ENCODE measurements around the gene DENND1A.

The DENND1A gene

DNA sequence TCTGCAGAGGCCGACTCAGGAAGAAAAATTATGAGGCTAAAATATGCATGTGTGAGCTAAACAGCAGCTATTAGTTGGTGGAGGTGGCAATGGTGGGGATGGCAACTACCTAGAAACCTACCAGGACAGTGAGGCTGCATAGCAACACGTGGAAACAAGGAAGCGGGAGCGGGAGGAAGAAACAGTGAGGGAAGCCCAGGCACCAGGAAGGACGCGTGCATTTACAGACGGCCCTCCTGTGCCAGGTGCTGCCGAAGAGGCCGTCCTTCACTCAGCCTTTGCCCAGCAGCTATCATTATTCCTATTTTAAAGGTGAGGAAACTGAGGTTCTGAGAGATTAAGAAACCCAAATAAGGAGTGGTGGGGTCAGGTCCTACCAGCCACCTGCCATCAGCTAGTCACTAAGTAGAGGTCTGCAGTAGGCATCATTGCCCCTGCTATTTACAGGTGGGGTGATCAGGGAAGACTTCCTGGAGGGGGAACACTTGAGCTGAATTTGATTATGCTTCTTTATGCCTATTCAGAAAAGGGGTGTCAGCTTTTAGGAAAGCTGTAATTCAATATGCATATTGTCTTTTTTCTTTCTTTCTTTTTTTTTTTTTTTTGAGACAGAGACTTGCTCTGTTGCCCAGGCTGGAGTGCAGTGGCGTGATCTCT is 448.6 kb downstream of the DENND1A start:
- no peaks in the 10 kb centered on the region for H3K9me3 Mint-ChIP-seq
- no peak for DNase-seq
- TF ChIP-seq, protein P1, sequence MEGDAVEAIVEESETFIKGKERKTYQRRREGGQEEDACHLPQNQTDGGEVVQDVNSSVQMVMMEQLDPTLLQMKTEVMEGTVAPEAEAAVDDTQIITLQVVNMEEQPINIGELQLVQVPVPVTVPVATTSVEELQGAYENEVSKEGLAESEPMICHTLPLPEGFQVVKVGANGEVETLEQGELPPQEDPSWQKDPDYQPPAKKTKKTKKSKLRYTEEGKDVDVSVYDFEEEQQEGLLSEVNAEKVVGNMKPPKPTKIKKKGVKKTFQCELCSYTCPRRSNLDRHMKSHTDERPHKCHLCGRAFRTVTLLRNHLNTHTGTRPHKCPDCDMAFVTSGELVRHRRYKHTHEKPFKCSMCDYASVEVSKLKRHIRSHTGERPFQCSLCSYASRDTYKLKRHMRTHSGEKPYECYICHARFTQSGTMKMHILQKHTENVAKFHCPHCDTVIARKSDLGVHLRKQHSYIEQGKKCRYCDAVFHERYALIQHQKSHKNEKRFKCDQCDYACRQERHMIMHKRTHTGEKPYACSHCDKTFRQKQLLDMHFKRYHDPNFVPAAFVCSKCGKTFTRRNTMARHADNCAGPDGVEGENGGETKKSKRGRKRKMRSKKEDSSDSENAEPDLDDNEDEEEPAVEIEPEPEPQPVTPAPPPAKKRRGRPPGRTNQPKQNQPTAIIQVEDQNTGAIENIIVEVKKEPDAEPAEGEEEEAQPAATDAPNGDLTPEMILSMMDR (IDR thresholded peaks at IDR 0.05), result no peak

DNA sequence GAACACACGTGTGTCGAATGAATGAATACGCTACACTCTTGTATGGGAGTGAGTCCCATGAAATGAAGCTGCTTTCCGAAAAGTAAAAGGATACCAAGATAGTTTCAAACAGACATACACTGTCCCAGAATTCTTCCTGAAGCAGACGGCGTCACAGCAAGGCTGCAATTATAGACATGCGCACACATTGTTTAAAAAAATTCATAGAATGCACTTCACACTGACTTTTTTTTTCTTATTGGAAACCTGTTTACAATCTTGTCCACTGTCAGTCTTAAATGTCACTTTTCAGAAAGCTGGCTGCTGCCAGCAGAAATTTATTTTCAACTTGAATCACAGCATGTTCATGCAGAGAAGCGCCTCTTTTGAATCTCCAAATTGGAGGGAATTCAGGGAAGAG is 449.1 kb downstream of the DENND1A start:
- H3K27ac Mint-ChIP-seq, result no peak overlapping the region

More for the DNA sequence above, 448.6 kb downstream of the DENND1A start:
- H3K36me3 Mint-ChIP-seq (ENCODE audit: low read depth), result no peaks in the 10 kb centered on the region
- H3K4me3 Mint-ChIP-seq, result no peak overlapping the region
- peaks cover 19% of the 10 kb centered on the region for H3K4me1 Mint-ChIP-seq
- peaks cover 4% of the 10 kb centered on the region for H3K27me3 Mint-ChIP-seq (ENCODE audit: low read depth, poor library complexity)
- no peak overlapping the region for H3K27ac Mint-ChIP-seq

DNA sequence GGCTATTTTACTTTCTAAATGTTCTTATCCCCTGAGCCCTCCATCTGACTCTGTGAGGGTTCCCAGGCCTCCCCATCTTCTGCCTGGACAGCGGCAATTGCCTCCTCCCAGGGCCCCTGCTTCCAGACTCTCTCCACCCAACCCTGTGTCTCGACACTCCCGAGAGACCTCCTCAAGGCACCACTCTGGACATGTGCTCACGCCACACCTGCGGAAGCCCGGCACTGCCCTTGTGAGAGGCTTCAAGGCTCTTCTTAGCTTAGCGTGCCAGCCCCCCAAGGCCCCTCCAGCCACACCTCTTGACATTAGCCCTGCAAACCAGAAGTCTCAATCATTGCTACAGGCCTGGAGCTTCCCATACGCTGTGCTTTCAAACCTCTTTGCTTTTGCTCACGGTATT is 449.8 kb downstream of the DENND1A start:
- no peak for DNase-seq
- H3K27ac Mint-ChIP-seq, result peak overlapping the region; percentile 34

More for the DNA sequence above, 449.1 kb downstream of the DENND1A start:
- TF ChIP-seq, protein P1 (IDR thresholded peaks at IDR 0.05), result no peak
- H3K9me3 Mint-ChIP-seq, result no peaks in the 10 kb centered on the region
- H3K27me3 Mint-ChIP-seq (ENCODE audit: low read depth, poor library complexity), result peaks cover 4% of the 10 kb centered on the region
- no peak overlapping the region for H3K4me3 Mint-ChIP-seq
- DNase-seq, result no peak
- no peaks in the 10 kb centered on the region for H3K36me3 Mint-ChIP-seq (ENCODE audit: low read depth)
- peaks cover 19% of the 10 kb centered on the region for H3K4me1 Mint-ChIP-seq

DNA sequence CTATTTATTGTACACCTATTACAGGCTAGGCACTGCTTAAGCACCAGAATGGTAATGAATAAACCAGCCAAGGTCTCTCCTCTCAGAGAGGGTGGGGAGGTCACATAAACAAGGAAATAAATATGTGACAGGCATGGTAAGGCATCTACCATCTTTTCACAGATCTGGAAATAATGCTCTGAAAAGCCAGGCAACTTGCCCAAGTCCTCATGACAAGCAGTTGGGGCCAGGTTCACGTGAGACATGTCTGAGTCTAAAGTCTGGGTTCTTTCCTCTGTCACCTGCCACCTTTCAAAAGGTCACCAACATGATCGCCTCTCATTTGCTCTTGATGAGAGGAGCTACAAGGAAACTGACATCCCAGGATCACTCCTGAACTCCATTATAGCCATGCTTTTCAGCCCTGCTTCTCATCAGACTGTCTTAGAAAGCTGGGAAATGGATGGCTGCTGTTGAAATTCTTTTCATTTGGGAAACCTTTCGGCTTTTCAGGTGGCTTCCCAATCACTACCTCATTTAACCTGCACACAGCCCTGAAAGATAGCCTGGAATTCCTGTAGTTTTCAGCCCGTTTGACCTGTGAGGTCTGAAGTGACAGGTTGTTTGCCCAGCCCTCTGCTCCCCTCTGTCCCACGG is 450.8 kb downstream of the DENND1A start:
- TF ChIP-seq, protein P1 (IDR thresholded peaks at IDR 0.05), result no peak
- Mint-ChIP-seq H3K27me3 (ENCODE audit: low read depth, poor library complexity) (peaks cover 4% of the 10 kb centered on the region), H3K4me3 (no peak overlapping the region), H3K36me3 (ENCODE audit: low read depth) (no peaks in the 10 kb centered on the region), H3K4me1 (peaks cover 19% of the 10 kb centered on the region), H3K9me3 (no peaks in the 10 kb centered on the region), H3K27ac (no peak overlapping the region)
- no peak for DNase-seq

More for the DNA sequence above, 449.8 kb downstream of the DENND1A start:
- no peaks in the 10 kb centered on the region for H3K9me3 Mint-ChIP-seq
- peaks cover 4% of the 10 kb centered on the region for H3K27me3 Mint-ChIP-seq (ENCODE audit: low read depth, poor library complexity)
- no peak overlapping the region for H3K4me3 Mint-ChIP-seq
- peaks cover 19% of the 10 kb centered on the region for H3K4me1 Mint-ChIP-seq
- TF ChIP-seq, protein P1 (IDR thresholded peaks at IDR 0.05), result no peak
- H3K36me3 Mint-ChIP-seq (ENCODE audit: low read depth), result no peaks in the 10 kb centered on the region

DNA sequence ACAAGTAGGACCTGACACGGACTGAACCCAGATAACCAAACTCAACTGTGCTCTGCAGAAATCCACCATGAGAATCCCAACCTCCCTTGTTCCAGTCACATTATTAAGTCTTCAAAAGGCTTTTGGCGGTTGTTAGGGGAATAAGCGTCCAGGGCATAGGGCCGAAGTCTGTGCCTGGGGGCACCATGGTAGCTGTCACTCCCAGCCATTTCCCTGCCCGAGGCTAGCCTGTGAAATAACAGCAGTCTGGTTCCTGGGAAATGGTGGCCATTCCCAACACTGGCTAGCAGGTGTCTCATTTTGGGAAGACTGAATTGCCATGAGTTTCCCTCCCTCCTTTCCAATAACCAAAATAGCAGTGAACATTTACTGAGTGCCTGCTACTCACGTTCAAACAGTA is 451.8 kb downstream of the DENND1A start:
- no peaks in the 10 kb centered on the region for H3K9me3 Mint-ChIP-seq
- H3K27ac Mint-ChIP-seq, result no peak overlapping the region
- DNase-seq, result no peak
- H3K4me1 Mint-ChIP-seq, result peaks cover 25% of the 10 kb centered on the region
- H3K27me3 Mint-ChIP-seq (ENCODE audit: low read depth, poor library complexity), result peaks cover 4% of the 10 kb centered on the region
- H3K36me3 Mint-ChIP-seq (ENCODE audit: low read depth), result no peaks in the 10 kb centered on the region
- TF ChIP-seq, protein P1 (IDR thresholded peaks at IDR 0.05), result no peak
- no peak overlapping the region for H3K4me3 Mint-ChIP-seq

DNA sequence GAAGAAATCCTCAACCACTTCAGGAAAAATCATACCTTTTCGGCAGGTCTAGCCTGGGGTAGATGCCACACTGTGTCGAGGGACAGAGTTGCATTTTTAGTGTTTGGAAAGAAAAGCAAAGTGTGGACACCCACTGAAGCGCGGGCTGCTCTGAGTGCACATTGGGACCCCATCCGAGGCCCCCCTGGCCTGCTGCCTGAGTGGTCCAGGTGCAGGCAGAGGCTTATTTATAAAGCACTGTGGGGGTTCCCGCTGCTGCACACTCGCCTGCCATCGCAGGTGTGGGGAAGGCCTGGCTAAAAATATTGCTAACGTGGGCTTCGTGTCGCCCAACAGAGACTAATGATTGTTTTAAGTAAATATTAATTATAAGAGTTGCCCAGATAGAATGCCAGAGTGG is 454.5 kb downstream of the DENND1A start:
- H3K27ac Mint-ChIP-seq, result no peak overlapping the region
- TF ChIP-seq, protein P1 (IDR thresholded peaks at IDR 0.05), result no peak
- H3K36me3 Mint-ChIP-seq (ENCODE audit: low read depth), result no peaks in the 10 kb centered on the region
- H3K4me3 Mint-ChIP-seq, result no peak overlapping the region
- H3K27me3 Mint-ChIP-seq (ENCODE audit: low read depth, poor library complexity), result peaks cover 5% of the 10 kb centered on the region
- no peaks in the 10 kb centered on the region for H3K9me3 Mint-ChIP-seq
- no peak for DNase-seq
- peaks cover 45% of the 10 kb centered on the region for H3K4me1 Mint-ChIP-seq
